Tibial nerve (tissue), 3 donors: Measurements from ENCODE around the gene DNAJB2.

Experiments used
- POLR2A ChIP-seq, 2 donors: fragments of 450-650 bp; IDR thresholded peaks; one replicate each; pipeline ENCODE4 v1.6.1; 2017; ENCODE audit warnings: antibody characterized with exemption in 2 of 2, mild to moderate bottlenecking in 2 of 2, moderate library complexity in 2 of 2
- TF ChIP-seq, protein P1 (sequence below), 5 experiments: fragments of 200-600 bp in 3 of 5; fragments of 450-650 bp in 2 of 5; sonication (generic) in 3 of 5; IDR thresholded peaks; one replicate each; pipeline ENCODE4 v1.5.1; 2016 to 2019; ENCODE audit warnings: antibody characterized with exemption in 5 of 5, mild to moderate bottlenecking in 3 of 5, moderate library complexity in 2 of 5

DNA sequence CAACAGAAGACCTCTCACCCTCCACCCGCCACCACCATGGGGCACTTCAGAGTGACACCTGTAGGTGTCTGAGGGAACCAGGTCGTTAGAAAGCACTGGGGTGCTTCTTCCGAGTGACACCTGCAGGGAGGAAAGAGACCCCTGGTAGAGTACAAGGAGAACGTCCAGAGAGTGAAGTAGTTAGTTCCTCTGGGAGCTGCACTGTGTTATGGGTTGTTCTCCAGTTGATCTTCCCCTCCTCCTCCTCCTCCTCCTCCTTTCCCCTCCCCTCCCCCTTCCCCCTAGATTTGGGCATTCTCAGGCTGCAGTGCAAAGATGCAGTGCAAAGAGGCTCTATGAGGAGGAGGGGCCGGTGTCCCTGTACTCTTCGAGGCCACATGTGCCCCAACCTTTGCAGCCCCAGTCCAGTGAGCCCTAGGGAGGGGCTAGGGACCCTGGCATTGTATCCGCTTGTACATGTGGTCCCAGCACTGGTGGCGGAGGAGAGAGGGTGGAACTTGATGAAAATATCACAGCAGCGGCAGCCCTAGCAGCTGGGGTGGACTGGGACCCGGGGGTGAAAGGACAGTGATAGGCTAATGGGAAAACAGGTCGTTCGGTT lies 850 bp downstream of the DNAJB2 start:
- TF ChIP-seq, protein P1, sequence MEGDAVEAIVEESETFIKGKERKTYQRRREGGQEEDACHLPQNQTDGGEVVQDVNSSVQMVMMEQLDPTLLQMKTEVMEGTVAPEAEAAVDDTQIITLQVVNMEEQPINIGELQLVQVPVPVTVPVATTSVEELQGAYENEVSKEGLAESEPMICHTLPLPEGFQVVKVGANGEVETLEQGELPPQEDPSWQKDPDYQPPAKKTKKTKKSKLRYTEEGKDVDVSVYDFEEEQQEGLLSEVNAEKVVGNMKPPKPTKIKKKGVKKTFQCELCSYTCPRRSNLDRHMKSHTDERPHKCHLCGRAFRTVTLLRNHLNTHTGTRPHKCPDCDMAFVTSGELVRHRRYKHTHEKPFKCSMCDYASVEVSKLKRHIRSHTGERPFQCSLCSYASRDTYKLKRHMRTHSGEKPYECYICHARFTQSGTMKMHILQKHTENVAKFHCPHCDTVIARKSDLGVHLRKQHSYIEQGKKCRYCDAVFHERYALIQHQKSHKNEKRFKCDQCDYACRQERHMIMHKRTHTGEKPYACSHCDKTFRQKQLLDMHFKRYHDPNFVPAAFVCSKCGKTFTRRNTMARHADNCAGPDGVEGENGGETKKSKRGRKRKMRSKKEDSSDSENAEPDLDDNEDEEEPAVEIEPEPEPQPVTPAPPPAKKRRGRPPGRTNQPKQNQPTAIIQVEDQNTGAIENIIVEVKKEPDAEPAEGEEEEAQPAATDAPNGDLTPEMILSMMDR (IDR thresholded peaks at IDR 0.05) = no peak
- no peak for TF ChIP-seq POLR2A (IDR thresholded peaks at IDR 0.05)
